K562 (cell line): ENCODE results near the gene CTIF. TPM values are rescaled to one million over a fixed set of nuclear protein-coding genes. Genes with fewer than 3 reads are reported as not detected.

ENCODE experiments used
- FIP1L1 ChIP-seq: fragments of 200-400 bp; formaldehyde crosslinking; IDR thresholded peaks from 2 replicates; pipeline ENCODE4 v1.6.1; 2018; ENCODE audit warnings: mild to moderate bottlenecking, low read depth, low read length; ENCODE audit not compliant: poor library complexity, severe bottlenecking
- FOXJ2 ChIP-seq: fragments of 200-800 bp; sonication (Bioruptor generic); IDR thresholded peaks from 2 replicates; pipeline ENCODE4 v1.6.1; 2016; ENCODE audit warnings: missing genetic modification characterization, missing compliant biosample characterization
- GTF2E2 ChIP-seq: fragments of 200-800 bp; sonication (Bioruptor generic); IDR thresholded peaks from 2 replicates; pipeline ENCODE4 v1.6.1; 2016; ENCODE audit warnings: missing genetic modification characterization, missing compliant biosample characterization
- MGA ChIP-seq: fragments of 450-650 bp; IDR thresholded peaks from 2 replicates; pipeline ENCODE4 v1.6.1; 2016; ENCODE audit warnings: mild to moderate bottlenecking, moderate library complexity
- ZFP1 ChIP-seq: fragments of 450-650 bp; formaldehyde crosslinking; IDR thresholded peaks from 2 replicates; pipeline ENCODE4 v1.4.0; 2020; ENCODE audit warnings: mild to moderate bottlenecking, mixed read lengths
- ZNF592 ChIP-seq: fragments of 450-650 bp; IDR thresholded peaks from 2 replicates; pipeline ENCODE4 v1.6.1; 2017; ENCODE audit warnings: antibody characterized with exemption, mild to moderate bottlenecking
- polyA plus RNA-seq, 8 experiments: library from polyadenylated mRNA; depleted of rRNA in 4 of 8; stranded (reverse) in 5 of 8; unstranded in 3 of 8; fragments of >200 nt; fragmentation: Nextera tagmentation in 2 of 8; fragmentation: Illumina TruSeq in 1 of 8; extraction: Ambion mirVana in 2 of 8; extraction: Trizol in 1 of 8; gene quantifications; 2 replicates each; pipeline versions ENCODE4 v1.2.1 to v1.2.3, GENCODE V29; 2011 to 2014; ENCODE audit warnings: inconsistent platforms in 1 of 8, missing spikeins in 1 of 8
- total RNA-seq, 7 experiments: library from RNA; depleted of rRNA in 6 of 7; stranded (reverse); fragments of >200 nt in 6 of 7; fragmentation: Illumina TruSeq in 2 of 7; extraction: Trizol in 2 of 7; gene quantifications; 2 replicates each; pipeline versions ENCODE4 v1.2.1 to v1.2.3, GENCODE V29; 2011 to 2021; ENCODE audit warnings: low replicate concordance in 1 of 7

Gene CTIF
- total and polyA plus RNA-seq, 9 of the 15 experiments (the other 6 are each of a cell fraction or from before 2014, with no cell fraction given) = 0.17 to 11.5 (median 2.2) TPM

GRCh38 chr18:48719974-48720654 lies 181.3 kb downstream of the CTIF start (continued):
- TF ChIP-seq ZNF592 (no peak), MGA (no peak), FIP1L1 (no peak), GTF2E2 (tag) (no peak), ZFP1 (CRISPR knock-in tag) (no peak), FOXJ2 (tag) (no peak)
